GM19239 (cell line): Measurements from ENCODE around the gene TMEM132D.

ENCODE experiments used
- DNase-seq: peaks from one replicate; pipeline ENCODE4 v3.0.0; 2011; ENCODE audit warnings: low spot score; ENCODE audit not compliant: insufficient read length
- FAIRE-seq: peaks from 2 replicates; lab custom pipeline; 2011; peaks lifted over from hg19 to GRCh38; lab: Jason Lieb, UNC

TMEM132D gene

DNA sequence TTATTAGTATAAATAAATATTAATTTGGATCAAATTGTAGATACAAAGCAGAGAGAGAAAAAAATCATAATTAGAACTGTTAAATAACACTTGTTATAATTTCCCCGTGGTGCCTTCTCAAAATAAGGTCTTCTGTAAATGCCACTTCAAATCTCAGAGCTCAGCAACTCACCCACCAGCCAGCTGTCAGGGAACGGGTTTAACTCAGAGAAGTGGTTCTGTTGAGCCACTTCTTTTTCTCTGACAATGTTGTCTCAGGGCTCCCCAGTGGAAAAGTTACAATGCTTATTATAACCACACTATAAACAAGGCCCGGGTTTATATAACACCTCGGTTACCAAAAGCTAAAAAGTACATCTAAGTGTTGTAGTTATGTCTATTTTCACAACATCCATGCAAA lies 598.0 kb downstream of the TMEM132D start:
- DNase-seq (no peak), FAIRE-seq (no peak)

DNA sequence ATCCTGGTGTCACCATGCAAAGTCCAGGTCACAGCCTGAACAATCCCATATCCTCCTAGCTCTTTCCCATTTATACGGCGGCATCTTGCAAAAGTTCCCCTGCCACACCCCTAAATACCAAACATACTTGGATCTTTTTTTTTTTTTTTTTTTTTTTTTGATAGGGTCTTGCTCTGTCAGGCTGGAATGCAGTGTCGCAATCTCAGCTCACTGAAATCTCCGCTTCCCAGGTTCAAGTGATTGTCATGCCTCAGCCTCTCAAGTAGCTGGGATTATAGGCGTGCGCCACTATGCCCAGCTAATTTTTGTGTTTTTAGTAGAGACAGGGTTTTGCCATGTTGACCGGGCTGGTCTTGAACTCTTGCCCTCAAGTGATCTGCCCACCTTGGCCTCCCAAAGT lies 599.3 kb downstream of the TMEM132D start:
- DNase-seq, result no peak
- no peak for FAIRE-seq

DNA sequence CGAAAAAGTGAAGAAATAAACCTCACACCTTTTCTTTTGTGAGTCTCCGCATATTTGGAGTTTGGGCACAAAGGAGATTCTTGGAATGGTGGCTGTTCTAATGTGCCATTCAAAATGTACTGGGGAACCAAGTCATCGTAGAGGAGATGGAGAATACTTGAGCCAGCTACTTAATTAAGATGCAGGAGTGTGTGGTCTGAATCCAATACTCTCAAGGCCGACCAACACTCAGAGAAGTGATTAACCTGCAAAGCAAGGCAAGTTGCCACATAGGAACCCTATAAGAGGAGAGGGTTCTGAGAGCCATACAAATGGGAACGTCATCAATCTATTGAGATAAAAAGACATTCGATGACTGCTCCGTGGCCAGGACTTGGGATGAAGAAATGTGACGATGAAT lies 603.8 kb downstream of the TMEM132D start:
- FAIRE-seq (no peak), DNase-seq (no peak)

DNA sequence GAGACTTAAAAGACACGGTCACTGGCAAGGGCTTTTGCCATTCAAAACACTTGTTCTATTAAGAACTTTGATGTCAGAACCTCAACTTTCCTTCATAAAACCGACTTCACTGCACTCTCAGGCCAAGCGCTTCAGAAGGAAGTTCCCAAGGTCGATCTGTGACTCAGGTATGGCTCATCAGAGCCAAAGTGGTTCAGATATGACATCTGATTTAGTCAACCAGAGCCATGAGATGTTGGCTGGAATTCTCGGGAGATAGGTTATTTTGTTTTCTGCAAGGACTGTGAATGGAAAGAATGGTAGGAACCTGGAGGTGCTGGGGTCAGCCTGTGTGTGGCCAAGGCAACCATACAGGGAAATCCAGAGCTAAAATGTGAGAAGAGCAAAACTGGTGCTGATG lies 604.9 kb downstream of the TMEM132D start:
- DNase-seq, result no peak
- FAIRE-seq, result no peak

DNA sequence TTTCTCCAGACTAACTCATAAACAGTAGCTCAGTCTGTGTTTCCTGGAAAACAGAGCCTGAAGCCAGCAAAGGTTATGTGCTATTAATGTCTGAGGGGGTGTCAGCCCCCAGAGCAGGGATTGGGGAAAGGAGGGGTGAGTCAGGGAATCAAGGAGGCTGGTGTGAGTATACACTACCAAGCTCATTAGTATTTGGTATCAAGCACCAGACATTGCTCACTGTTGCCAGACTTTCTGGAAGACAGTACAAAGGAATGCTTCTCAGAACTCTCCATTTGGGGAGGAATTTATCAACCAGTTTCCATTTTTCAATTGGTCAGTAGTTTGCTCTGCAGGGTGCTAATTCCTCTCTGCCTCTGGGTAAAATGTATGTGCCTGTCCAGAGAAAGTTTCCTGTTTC lies 607.2 kb downstream of the TMEM132D start:
- DNase-seq (no peak), FAIRE-seq (no peak)

DNA sequence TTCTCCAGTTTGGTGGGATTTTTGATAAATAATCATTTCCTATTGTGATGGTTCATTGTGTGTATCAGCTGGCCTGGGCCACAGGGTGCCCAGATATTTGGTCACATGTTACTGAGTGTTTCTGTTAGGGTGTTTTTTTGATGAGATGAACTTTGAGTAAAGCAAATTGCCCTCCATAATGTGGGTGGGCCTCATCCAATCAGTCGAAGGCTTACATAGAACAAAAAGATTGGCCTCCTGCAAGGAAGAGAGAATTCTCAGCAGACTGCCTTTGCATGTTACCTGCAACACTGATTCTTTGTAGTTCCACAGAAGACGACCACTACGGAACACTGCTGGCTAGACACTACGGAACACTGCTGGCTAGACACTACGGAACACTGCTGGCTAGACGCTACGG lies 609.0 kb downstream of the TMEM132D start:
- FAIRE-seq (no peak), DNase-seq (no peak)

DNA sequence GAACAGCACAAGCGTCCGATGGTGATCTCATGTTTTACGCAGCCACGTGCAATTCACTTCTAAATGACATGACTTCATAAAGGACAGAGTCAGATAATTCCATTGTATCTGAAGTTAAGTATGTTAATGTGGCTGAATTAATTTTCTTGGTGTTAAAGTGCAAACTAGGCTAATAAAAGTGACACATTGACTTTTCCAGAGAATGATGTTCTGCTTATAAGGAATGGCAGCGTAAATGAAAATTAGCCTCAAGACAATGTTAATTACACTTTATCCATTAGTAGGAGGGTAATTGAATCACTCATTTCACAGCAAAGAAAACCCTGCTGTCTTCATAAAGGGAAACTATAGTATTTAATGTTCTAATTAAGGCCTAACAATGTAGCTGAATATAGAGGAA lies 624.1 kb downstream of the TMEM132D start:
- FAIRE-seq, result no peak
- no peak for DNase-seq

DNA sequence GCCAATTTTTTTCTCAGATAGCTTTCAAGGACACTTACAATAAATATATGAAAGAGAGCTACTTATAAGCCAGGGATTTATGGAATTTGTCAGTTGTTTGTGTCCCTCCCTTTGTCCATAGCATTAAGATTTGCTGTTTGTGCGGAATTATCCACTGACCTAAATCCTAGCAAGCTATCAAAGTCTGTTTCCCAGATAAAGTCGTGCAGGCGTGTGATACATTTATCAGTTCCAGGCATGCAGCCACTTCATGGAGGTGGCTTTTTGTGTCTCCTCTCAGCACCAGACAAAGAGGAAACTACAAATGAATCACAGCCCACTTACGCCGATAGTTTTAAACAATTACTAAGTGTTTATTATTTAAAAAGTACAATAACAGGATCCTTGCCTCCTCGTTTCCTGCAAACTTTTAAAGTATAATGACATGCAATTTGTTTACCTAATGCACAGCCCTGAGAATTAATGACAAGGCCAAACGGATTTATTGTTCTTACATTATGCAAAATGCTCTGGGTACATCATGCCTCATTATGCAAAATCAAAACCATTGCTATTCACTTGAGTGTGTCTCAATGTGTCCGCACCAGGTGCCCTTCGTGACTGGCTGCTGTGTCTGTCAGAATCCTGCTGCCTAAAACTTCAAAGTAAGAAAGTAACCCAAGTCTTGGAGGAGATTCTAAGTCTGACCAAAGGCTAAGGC lies 627.3 kb downstream of the TMEM132D start:
- FAIRE-seq (no peak), DNase-seq (no peak)

DNA sequence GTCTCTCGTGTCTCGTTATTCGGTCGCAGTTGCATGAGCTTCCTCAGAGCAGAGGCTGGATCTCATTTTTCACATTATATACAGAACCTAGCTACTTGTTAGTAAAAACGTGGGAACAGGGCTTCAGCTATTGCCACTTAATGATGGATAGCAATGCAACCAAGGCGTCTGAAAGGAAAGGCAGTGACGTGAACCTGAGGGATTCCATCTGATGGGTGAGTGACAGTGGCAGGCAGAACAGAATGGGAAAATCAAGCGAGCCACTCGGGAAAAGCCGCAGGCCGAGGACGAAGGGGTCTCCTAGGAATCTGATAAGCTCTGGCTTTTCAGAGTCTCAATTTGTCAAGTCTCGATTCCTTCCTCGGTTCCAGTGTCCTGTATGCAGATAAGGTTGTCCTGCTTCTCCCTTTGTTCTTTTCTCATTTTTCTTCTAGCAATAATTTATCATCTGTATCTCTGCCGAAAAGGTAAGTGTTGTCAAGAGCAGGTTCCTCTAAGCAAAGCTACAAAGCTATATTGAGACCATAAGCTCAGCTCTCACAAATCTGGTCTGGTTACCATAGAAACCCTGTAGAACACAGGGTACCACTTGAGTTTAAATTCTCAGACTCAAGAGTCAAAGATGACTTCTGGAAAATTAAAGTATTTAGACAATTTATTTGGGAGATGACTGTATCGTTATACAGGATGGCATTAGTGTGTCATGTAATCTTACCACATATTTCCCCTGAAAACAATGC lies 633.9 kb downstream of the TMEM132D start:
- DNase-seq, result no peak
- no peak for FAIRE-seq

DNA sequence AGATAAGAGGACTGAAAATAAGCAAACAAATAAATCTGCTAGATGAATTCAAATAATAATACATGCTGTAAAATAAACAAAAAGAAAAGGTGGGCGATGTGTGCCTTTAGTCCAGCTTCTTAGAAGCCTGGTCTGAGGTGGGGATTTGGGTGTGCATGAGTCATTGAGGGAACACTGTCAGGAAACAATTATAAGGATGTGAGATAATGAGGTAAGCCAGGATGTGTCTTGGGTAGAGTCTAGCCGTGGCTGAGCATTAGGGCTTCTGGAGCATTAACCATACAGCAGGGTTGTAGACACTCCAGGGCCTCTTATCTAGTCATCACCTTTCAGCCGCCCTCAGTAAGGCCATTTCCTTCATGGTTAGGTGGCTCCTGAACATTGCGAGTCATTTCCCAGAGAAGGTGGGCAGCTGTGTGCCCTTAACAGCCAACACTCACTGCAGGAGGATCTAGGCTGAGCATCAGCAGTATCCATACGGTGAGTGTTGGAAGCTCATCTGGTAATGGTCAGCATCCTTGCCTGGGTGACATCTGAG lies 645.0 kb downstream of the TMEM132D start:
- DNase-seq (no peak), FAIRE-seq (no peak)

DNA sequence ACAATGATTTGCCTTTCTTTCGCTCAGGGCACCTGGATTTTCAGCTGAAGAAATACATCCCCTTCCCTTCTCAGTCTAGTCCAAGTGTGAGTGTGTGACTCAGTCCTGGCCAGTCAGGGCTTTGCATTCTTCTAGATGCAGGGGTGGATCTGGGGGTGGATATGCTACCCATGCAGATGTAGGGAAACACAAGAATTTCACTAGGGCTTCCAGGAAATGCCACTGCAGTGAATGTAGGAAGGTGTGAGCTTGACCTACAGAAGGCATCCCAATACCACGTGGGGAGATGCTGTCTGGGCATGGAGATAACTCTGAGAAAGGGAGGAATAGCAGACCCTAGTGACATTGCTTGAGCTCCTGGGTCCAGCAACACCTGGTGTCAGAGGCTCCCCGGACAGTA lies 646.3 kb downstream of the TMEM132D start:
- DNase-seq (no peak), FAIRE-seq (no peak)

DNA sequence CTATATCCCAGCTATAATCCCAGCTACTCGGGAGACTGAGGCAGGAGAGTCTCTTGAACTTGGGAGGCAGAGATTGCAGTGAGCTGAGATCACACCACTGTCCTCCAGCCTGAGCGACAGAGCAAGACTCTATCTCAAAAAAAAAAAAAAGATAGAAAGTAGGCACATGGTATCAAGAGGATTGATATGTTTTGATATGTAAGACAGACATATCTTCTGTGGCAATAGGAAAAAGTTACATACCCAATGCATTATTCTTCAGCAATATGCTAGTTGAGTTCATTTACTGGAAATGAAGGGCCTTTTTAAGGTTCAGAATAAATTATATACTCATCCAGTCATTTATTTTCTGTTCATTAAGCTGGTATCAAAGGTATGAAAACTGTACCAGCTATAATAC lies 657.2 kb downstream of the TMEM132D start:
- DNase-seq (no peak), FAIRE-seq (no peak)

DNA sequence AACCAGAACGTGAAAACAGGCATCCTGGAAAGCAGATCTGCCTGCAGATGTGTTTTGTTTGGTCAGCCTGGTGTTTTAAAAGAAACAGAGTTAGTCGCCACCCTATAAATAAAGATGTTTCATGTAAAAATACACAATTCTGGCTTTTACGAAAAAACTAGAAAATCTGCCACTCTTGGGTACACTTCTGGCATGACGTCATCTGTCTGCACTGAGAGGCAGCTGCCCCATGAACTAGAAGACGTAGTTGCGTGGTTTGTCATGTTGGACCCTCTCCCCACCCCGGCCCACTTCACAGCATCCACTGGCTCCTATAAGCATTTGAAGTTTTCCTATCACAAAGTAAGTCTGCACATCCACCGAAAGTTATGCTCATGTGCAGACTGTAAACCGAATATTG lies 658.1 kb downstream of the TMEM132D start:
- no peak for DNase-seq
- no peak for FAIRE-seq

DNA sequence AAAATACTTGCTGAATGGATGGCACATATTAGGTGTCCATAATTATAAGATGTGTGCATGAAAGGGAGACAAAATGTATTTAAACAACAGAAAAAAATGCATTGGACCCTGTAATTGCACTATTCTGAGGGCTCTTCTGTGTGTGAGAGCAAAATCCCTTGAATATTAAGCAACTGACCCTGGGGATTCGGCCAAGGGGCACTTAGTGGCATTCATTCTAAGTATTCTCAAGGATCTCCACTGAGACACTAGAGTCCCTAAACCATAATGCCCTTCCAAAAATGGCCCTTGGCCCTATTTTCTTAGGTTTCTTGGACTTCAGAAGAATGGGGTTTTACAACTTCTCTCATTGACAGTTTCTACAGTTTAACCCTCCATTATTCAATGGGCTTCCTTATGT lies 662.0 kb downstream of the TMEM132D start:
- no peak for DNase-seq
- no peak for FAIRE-seq

DNA sequence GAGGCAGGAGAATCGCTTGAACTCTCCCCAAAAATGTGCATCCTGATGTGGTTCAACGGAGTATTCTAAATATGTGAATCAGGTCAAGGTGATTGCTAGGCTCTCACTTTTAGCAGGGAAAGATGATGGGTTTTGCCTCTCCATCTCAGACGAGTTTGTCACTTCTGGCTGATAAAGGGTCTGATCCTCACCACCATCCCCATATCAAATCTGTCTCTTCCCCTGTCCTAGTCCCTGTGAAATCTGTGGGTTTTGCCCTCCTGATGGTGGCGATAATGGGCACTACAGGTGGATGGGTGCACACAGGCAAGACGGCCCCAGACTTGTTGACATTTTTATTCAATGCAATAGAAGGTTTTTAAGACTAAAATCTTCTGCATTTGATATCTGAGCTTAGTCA lies 665.9 kb downstream of the TMEM132D start:
- FAIRE-seq, result no peak
- DNase-seq, result no peak

DNA sequence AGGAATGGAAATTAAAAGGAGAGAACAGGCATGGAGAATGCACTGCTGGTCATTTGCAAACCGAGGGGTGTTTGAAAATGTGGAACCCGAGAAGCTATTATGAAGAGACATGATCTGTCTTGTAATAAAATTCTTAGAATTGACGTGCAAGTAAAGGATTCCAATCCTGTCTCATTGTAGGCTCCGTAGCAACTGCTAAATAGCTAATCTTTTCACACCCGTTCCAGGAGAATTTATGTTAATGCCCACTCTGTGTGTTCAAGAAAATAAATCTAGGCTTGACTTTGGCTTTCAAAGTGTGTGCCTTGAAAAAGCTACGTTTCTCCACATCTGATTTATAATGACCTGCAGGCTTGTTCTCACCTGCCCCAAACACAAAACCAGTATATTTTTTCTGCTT lies 669.6 kb downstream of the TMEM132D start:
- no peak for FAIRE-seq
- DNase-seq, result no peak

DNA sequence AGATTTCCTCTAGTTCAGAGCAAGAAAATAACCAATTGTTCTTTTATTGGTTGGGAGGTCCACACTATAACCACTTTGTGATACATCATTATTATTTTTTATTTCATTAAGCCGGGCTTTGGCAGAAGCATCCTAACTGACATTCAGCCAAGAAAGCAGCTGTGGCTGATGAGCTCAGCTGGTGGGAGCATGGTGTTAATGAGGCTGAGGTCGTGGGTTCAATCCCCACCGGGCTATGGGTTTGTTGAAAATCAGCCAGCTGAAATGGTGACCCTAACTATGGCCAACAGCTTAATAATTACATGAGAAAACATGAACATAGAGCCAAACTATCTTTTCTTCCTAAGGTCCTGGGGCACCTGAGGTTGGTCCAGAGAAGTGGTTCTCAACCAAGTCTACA lies 672.3 kb downstream of the TMEM132D start:
- no peak for FAIRE-seq
- DNase-seq, result no peak

DNA sequence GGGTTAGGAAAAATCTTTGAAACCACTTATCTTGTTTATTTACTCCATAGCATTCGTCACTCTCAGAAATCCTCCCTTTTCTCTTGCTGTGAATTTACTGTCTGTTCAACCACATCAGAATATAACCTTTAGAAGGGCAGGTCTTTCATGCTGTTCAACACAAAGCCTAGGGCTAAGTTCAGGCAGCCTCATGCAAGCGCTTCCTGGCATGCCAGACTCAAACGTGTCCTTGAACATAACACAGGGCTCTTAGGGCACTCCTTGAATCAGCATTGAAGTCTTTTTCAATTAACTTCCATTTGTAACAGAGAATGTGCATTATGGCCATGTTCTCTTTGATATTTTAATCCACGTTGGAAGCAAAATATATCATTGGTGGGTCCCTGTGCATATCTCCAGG lies 672.8 kb downstream of the TMEM132D start:
- no peak for FAIRE-seq
- no peak for DNase-seq

DNA sequence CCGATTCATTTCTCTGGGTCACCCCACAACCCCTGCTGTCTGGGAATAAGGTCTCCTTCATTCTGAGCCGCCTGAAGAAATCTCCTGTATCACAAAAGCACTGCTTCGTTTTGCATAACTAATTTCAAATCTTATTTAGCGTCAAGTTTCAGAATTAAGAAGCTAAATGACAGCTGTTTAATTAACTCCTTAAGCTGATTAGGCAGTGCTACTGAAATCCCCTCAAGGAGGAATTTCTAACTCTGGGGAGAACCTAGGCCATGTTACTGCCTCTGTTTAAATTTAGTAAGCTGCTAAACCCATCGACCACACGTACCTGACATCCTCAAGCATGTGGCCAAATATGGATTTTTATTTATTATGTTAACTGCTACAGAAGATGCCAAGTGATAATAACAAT lies 677.0 kb downstream of the TMEM132D start:
- FAIRE-seq (no peak), DNase-seq (no peak)

DNA sequence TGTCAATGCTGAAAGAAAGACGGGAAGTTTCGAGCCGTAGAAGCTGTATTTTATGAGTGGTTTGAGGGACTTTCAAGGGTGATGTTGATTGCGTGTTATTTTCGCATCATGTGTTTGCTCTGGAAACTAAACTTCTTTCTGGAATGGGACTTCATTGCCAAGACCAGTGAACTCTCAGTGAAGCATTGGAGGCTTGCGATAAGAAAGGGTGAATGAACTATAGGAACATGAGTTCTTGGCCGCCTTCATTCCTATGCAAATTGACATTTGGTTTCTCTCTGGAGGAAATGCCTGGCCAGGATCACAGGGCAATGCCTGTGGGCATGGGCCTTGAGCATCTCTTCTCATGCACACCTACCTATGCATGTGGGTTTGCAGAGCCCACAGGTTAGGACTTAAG lies 677.8 kb downstream of the TMEM132D start:
- DNase-seq (no peak), FAIRE-seq (no peak)

DNA sequence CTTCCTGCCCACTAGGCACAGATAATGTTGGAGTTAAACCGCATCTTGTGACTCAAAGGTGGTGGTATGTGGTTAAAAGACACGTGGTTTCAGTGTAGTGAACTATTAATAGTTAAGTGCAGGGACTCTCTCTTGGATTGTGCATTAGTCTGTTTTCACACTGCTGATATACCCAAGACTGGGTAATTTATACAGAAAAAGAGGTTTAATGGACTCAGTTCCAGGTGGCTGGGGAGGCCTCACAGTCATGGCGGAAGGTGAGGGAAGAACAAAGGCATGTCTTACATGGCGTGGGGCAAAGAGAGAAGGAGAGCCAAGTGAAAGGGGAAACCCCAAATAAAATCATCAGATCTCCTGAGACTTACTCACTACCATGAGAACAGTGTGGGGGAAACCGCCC lies 688.3 kb downstream of the TMEM132D start:
- DNase-seq, result no peak
- no peak for FAIRE-seq

DNA sequence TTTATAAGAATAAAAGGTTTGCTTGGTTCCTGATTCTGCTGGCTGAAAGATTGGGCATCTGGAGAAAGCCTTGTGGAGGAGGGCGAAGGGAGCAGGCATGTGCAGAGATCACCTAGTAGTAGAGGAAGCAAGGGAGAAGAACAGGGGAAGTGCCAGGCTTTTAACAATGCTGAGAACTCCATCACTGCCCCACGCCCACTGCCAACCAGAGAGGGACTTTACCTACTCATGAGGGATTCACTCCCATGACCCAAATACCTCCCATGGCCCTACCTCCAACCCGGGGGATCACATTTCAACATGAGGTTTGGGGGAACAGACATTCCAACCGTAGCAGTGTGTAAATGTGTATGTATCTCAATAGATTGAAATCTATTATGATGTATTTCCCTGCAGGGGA lies 690.3 kb downstream of the TMEM132D start:
- no peak for FAIRE-seq
- no peak for DNase-seq
